Ovary (tissue), 9 donors: ENCODE measurements around the gene YIPF3. TPM values are rescaled to one million over a fixed set of nuclear protein-coding genes. Genes with fewer than 3 reads are reported as not detected.
A peak's percentile ranks its signal among the peaks of the same experiment; 100 is the strongest.

Experiments
- DNase-seq, 5 donors: peaks; one replicate each; pipeline ENCODE4 v3.0.0-alpha.2; 2019 to 2020
- H3K27ac ChIP-seq, 2 donors: fragments of 200-600 bp; one replicate each; pipeline versions ENCODE4 v1.5.1 to v1.8.0; 2019 to 2022
- H3K27me3 ChIP-seq: fragments of 200-600 bp; one replicate; pipeline ENCODE4 v1.8.0; 2022
- H3K36me3 ChIP-seq: fragments of 200-600 bp; sonication (generic); one replicate; pipeline ENCODE4 v1.5.1; 2019
- H3K4me1 ChIP-seq: one replicate; pipeline ENCODE4 v1.8.1; 2013; ENCODE audit warnings: mild to moderate bottlenecking, moderate library complexity; ENCODE audit not compliant: insufficient read depth
- H3K4me3 ChIP-seq: fragments of 200-600 bp; sonication (generic); one replicate; pipeline ENCODE4 v1.5.1; 2017
- H3K9me3 ChIP-seq, 2 donors: fragments of 200-600 bp in 1 of 2; sonication (generic) in 1 of 2; one replicate each; pipeline versions ENCODE4 v1.5.1 to v1.8.1; 2013 to 2019; ENCODE audit warnings: mild to moderate bottlenecking in 1 of 2, moderate library complexity in 1 of 2
- EP300 ChIP-seq: sonication (generic); formaldehyde crosslinking; IDR thresholded peaks from one replicate; pipeline ENCODE4 v1.6.1; 2017; ENCODE audit warnings: antibody characterized with exemption
- POLR2A ChIP-seq: fragments of 450-650 bp; IDR thresholded peaks from one replicate; pipeline ENCODE4 v1.6.1; 2017; ENCODE audit warnings: antibody characterized with exemption, mild to moderate bottlenecking, moderate library complexity
- WGBS, 3 donors: extraction: QIAGEN DNeasy Blood & Tissue Kit in 1 of 3; methylation state at CpG; one replicate each; pipeline versions ENCODE4 v1.1.5 to v1.1.7; 2013 to 2017; 5-methylcytosine and 5-hydroxymethylcytosine counted together
- intact Hi-C, 4 donors: fragments of 100-400 bp; cut with DNase I; formaldehyde crosslinking; loops; one replicate each; pipeline versions ENCODE4 v1.11.0 to v1.15.1; 2022 to 2023
- polyA plus RNA-seq, 2 donors: library from polyadenylated mRNA; stranded (reverse); fragments of 200-250 nt in 1 of 2; fragments of 350-450 nt in 1 of 2; fragmentation: Illumina TruSeq in 1 of 2; extraction: RNeasy Lipid Tissue Mini Kit (QIAGEN cat#74804) in 1 of 2; gene quantifications; one replicate each; pipeline ENCODE4 v1.2.3, GENCODE V29; 2013 to 2014
- total RNA-seq, 7 donors: library from RNA; depleted of rRNA in 2 of 7; stranded (reverse); fragments of >200 nt in 2 of 7; fragmentation: NEBNext Ultra II Directional in 3 of 7; extraction: Animal tissue kit (Norgen Biotek cat#: 25700) in 3 of 7; gene quantifications; one replicate each; pipeline versions ENCODE4 v1.1.0 to v1.2.4, GENCODE V29; 2016 to 2023
- TF ChIP-seq, protein P1 (sequence below), 3 donors: fragments of 450-650 bp in 2 of 3; fragments of 200-600 bp in 1 of 3; IDR thresholded peaks; one replicate each; pipeline versions ENCODE4 v1.5.1 to v1.8.0; 2016 to 2022; ENCODE audit warnings: antibody characterized with exemption in 3 of 3, mild to moderate bottlenecking in 1 of 3
- donor health status: DM: no; HTN: no; CAD: no; lungs with moderate emphysema.
- donor health status: DM: no; HTN: no; CAD: no.
- donor health status: Bipolar disorder and iron deficiency.
- donor health status: DM: yes; HTN: yes; CAD: no.
- donor health status: DM: no; HTN: no; CAD: no.
- donor health status: DM: yes; HTN: yes; CAD: no.

YIPF3 gene
- total and polyA plus RNA-seq, 9 donors, result 47.0 to 143 (median 78.3) TPM

DNA sequence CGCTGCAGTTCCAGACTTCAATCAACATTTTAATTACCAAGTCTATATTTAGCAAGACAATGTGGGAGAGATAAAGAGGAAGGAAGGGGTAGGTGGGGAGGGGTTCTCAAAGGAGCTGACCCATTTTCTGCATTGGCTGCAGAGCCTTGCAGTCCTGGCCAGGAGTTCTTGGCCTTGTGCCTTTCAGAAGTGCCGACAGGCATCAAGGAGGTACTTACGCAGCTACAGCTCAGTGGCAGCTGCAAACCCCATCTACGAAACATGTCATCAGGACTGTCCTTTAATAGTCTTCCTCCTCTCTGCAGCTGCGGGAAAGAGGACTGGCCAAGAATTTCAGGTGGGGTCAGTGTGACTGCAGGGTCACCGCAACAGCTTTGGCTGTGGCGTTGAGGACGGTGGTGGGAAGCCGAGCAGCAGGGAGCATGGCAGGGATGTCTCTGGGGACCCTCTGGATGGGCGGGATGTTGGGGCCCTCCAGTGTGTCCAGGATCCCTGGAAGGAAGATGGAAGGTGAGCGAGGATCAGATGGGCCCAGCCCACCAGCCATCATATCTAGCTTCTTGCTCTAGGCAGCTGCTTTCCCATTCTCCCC lies 4.8 kb downstream of the YIPF3 start:
- no peak for DNase-seq
- Histone ChIP-seq H3K4me3 (no peak overlapping the region), H3K4me1 (peaks cover 16% of the 10 kb centered on the region), H3K27ac (no peak overlapping the region), H3K36me3 (no peaks in the 10 kb centered on the region), H3K9me3 (no peaks in the 10 kb centered on the region), H3K27me3 (no peaks in the 10 kb centered on the region)
- TF ChIP-seq POLR2A, result no peak
- no peak for TF ChIP-seq EP300
- TF ChIP-seq, protein P1, sequence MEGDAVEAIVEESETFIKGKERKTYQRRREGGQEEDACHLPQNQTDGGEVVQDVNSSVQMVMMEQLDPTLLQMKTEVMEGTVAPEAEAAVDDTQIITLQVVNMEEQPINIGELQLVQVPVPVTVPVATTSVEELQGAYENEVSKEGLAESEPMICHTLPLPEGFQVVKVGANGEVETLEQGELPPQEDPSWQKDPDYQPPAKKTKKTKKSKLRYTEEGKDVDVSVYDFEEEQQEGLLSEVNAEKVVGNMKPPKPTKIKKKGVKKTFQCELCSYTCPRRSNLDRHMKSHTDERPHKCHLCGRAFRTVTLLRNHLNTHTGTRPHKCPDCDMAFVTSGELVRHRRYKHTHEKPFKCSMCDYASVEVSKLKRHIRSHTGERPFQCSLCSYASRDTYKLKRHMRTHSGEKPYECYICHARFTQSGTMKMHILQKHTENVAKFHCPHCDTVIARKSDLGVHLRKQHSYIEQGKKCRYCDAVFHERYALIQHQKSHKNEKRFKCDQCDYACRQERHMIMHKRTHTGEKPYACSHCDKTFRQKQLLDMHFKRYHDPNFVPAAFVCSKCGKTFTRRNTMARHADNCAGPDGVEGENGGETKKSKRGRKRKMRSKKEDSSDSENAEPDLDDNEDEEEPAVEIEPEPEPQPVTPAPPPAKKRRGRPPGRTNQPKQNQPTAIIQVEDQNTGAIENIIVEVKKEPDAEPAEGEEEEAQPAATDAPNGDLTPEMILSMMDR (IDR thresholded peaks at IDR 0.05), result no peak
- intact Hi-C loops, result loop anchor here in 1 of 4 donors (5.0 kb wide), 1 partner anchor 665 kb away; no protein-coding TSS in a partner anchor
- 74 to 82% (median 77%) methylated on average over 11 of the region's 11 CpGs for WGBS, 3 donors

DNA sequence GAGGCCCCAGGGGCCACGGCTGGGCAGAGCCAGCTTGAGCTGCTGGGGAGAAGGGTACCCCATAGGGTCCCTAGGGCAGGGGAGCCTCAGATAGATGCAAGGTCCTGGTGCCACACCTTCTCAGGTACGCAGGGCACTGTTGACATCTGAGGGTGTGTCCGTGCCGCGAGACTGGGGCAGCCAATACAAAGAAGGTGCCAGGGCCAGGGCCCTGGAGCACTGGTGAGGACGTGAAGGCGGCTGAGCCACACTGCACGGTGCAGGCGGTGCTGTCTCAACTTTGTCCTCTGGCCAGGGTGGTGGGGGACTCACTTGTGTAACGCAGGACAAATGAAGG lies 5.9 kb downstream of the YIPF3 start:
- H3K4me1 ChIP-seq, result peaks cover 13% of the 10 kb centered on the region
- DNase-seq, result no peak
- H3K27ac ChIP-seq, result peak overlapping the region in 1 of 2 donors; percentile 42
- intact Hi-C loops, result loop anchor here in 1 of 4 donors (5.0 kb wide), 1 partner anchor 667 kb away; no protein-coding TSS in a partner anchor
- H3K4me3 ChIP-seq, result peak overlapping the region; percentile 56
- no peaks in the 10 kb centered on the region for H3K36me3 ChIP-seq
- H3K9me3 ChIP-seq, result no peaks in the 10 kb centered on the region
- TF ChIP-seq POLR2A (no peak), EP300 (no peak)
- TF ChIP-seq, protein P1 (IDR thresholded peaks at IDR 0.05), result no peak
- no peaks in the 10 kb centered on the region for H3K27me3 ChIP-seq
- 76 to 82% (median 81%) methylated on average over 9 to 10 of the region's 10 CpGs for WGBS, 3 donors

DNA sequence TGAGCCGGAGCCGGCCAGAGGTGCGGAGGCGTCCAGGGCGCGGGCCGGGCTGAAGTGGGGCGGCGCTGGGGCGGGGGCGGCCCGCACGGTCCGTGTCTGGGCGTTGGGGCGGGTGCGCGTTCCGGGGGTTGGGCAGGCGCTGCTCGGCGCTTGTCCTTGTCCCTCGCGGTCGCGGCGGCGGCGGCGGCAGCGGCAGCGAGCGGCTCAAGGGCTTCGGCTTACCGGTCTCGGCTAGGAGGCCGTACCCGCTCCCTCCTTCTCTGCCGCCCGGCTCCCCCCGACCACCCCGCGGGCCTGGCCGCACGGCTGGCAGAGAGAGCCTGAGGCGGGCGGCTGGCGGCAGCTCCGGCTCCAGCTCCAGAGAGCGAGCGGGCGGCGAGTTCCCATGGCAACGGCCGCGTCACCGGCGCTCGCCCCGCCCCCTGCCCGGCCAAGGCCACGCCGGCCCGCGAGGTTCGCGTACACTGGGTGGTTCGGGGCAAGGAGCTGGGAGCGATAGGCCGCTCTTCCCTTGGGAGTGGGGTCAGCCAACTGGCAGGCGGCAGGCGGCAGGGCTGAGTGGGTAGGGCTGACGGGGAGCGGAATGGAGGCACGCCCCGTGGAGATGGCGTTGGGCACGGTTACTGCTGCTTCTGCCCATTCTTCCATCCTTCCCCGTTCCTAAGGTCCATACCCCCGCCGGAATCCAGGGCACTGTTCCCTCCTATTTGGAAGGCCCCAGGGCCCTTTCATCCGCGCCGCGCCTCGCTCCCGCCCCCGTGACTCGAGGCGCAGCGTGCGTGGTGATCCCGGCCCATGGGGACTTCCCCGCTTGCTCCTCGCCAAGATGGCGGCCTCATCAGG lies 6.5 kb downstream of the YIPF3 start, which contains the start of gene LRRC73:
TSS of gene LRRC73 (minus strand) at position 363 of the 843 bp plus-strand sequence. CDS start 561 bp downstream, outside the sequence.
- Histone ChIP-seq H3K4me3 (peak within 1 kb of the TSS; percentile 56), H3K27ac (peak within 1 kb of the TSS in 1 of 2 donors; percentile 65), H3K27me3 (no peaks in the 10 kb centered on the region), H3K36me3 (no peaks in the 10 kb centered on the region), H3K9me3 (no peaks in the 10 kb centered on the region), H3K4me1 (peaks cover 9% of the 10 kb centered on the region)
- intact Hi-C loops, result loop anchor here (5.0 to 10.0 kb wide), 7 partner anchors 53 to 667 kb away; partner anchors contain the start of genes DLK2 (in 1 of the 4) and DNPH1 (in 1 of the 4)
- TF ChIP-seq, protein P1 (IDR thresholded peaks at IDR 0.05), result no peak
- TF ChIP-seq EP300, result no peak
- TF ChIP-seq POLR2A, result peak; percentile 30
- DNase-seq, result peak; percentile 90 to 96 (median 94)
- WGBS, 3 donors, result 3 to 12% (median 3%) methylated on average over 34 to 96 of the region's 96 CpGs

DNA sequence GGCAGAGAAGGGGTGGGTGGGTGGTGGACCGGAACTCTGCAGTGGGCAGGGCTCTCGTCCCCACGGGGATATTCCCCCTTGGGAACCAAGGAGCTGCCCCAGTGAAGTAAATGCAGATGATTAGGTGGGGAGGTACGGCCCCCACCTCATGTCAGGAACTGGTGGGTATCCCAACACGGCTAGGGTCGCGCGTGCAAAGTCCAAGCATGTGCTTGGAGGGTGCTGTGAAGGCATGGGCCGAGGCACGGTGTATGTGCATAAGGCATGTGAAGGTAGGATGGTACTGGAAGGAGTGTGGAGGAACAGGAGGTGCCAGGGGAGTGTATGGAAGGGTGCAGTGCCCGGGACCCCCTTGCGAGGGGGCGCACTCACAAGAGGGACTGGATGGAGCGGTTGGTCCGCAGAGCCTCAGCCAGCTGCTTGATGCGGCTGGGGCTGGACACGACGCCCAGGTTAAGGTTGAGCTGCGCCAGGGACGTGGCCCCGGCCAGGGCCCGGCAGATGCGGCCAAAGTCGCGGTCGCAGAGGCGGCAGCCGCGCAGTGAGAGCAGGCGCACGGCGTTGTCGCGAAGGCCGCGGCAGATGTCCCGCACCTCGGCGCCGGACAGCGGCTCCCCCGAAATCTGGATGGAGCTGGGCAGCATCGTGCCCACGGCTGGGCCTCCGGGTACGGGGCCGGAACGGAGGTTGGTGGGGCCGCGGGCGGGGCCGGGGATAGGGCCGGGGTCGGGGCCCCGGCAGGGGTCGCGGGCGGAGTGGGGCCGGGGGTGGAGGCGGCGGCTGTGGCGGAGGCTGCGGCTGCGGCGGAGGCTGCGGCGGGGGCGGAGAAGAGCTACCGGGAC lies 7.4 kb downstream of the YIPF3 start:
- no peaks in the 10 kb centered on the region for H3K36me3 ChIP-seq

More for the DNA sequence above, 7.4 kb downstream of the YIPF3 start:
- H3K27ac ChIP-seq, result peak overlapping the region in 1 of 2 donors; percentile 65
- H3K27me3 ChIP-seq, result no peaks in the 10 kb centered on the region
- intact Hi-C loops, result loop anchor here (5.0 to 10.0 kb wide), 6 partner anchors 52 to 285 kb away; partner anchors contain the start of genes DLK2 (in 1 of the 4) and DNPH1 (in 1 of the 4)
- H3K4me3 ChIP-seq, result peak overlapping the region; percentile 56
- H3K4me1 ChIP-seq, result peaks cover 9% of the 10 kb centered on the region
- no peak for TF ChIP-seq POLR2A
- TF ChIP-seq EP300, result no peak
- TF ChIP-seq, protein P1 (IDR thresholded peaks at IDR 0.05), result no peak
- WGBS, 3 donors, result 9 to 13% (median 11%) methylated on average over 62 to 69 of the region's 69 CpGs
- DNase-seq, result peak in 1 of 5 donors; percentile 44
- no peaks in the 10 kb centered on the region for H3K9me3 ChIP-seq
